CD4-positive, alpha-beta T cell treated with Interleukin-15 for 4 hours (primary cell): ENCODE data around the gene TECPR2.
"Not testable (repeated sequence)": the region's sequence is repeated elsewhere in the genome, so short reads cannot be mapped to it uniquely, and the experiment has no call there.

Source experiments
- DNase-seq: peaks from one replicate; pipeline ENCODE4 v3.0.0-alpha.2; 2020; ENCODE audit warnings: low spot score

Gene TECPR2

GRCh38 chr14:102525929-102526497 lies 163.3 kb downstream of the TECPR2 start:
- DNase-seq: no peak

GRCh38 chr14:102528431-102529170 lies 165.9 kb downstream of the TECPR2 start:
- no peak for DNase-seq

- no peak for DNase-seq
Measured at GRCh38 chr14:102530828-102531478, 168.2 kb downstream of the TECPR2 start.

GRCh38 chr14:102532204-102532658 lies 169.5 kb downstream of the TECPR2 start:
- no peak for DNase-seq

GRCh38 chr14:102537981-102538601 lies 175.3 kb downstream of the TECPR2 start:
- no peak for DNase-seq

GRCh38 chr14:102538602-102539543 lies 176.1 kb downstream of the TECPR2 start:
- DNase-seq: no peak

- DNase-seq: no peak
Measured at GRCh38 chr14:102539544-102540314, 177.0 kb downstream of the TECPR2 start.

GRCh38 chr14:102540315-102541028 lies 177.7 kb downstream of the TECPR2 start:
- DNase-seq: no peak

- DNase-seq: not testable (repeated sequence)
Measured at GRCh38 chr14:102541029-102541491, 178.3 kb downstream of the TECPR2 start.

- DNase-seq: no peak
Measured at GRCh38 chr14:102541771-102542170, 179.0 kb downstream of the TECPR2 start.

GRCh38 chr14:102544046-102544746 lies 181.5 kb downstream of the TECPR2 start:
- no peak for DNase-seq

- peak; percentile 14 for DNase-seq
Measured at GRCh38 chr14:102544747-102545460, 182.2 kb downstream of the TECPR2 start.

GRCh38 chr14:102545461-102546265 lies 182.9 kb downstream of the TECPR2 start:
- DNase-seq: no peak

GRCh38 chr14:102548616-102549240 lies 186.0 kb downstream of the TECPR2 start:
- DNase-seq: no peak

- DNase-seq: not testable (repeated sequence)
Measured at GRCh38 chr14:102550927-102551401, 188.2 kb downstream of the TECPR2 start.
